A549 (cell line): ENCODE data around the gene REV1. TPM values are rescaled to one million over a fixed set of nuclear protein-coding genes. Genes with fewer than 3 reads are reported as not detected.

Experiments used
- ATAC-seq, 2 experiments: fragments of 200-7000 bp in 1 of 2; fragments of >200 bp in 1 of 2; cut with Nextera tagmentation in 1 of 2; cut with Tn5 transposase in 1 of 2; 3 replicates each; pipeline versions ENCODE4 v1.8.0 to v1.9.1; 2018 to 2020; ENCODE audit warnings: mild to moderate bottlenecking in 1 of 2, moderate library complexity in 1 of 2
- CTCF ChIA-PET: fragments of 300-600 bp; sonication (Branson Sonifier 250); formaldehyde crosslinking; extraction: SDS; loops from one replicate; lab custom pipeline; 2021; ENCODE audit warnings: antibody characterized with exemption, inconsistent platforms; lab: Yijun Ruan, JAX
- POLR2A ChIA-PET: fragments of 350-600 bp; formaldehyde crosslinking; extraction: SDS; loops from one replicate; lab custom pipeline; 2021; ENCODE audit warnings: antibody characterized with exemption, inconsistent platforms; lab: Yijun Ruan, JAX
- DNase-seq, 2 experiments: peaks; one replicate each; pipeline versions ENCODE4 v3.0.0 to v3.0.0-alpha.2; 2011 to 2016; ENCODE audit warnings: low read depth in 1 of 2, low spot score in 1 of 2
- FAIRE-seq: peaks from 2 replicates; lab custom pipeline; 2011; peaks lifted over from hg19 to GRCh38; lab: Jason Lieb, UNC
- H3K27ac ChIP-seq, 2 experiments: fragments of >200 bp; sonication (Bioruptor Twin); formaldehyde crosslinking; 3 replicates each; pipeline ENCODE4 v1.5.1; 2016 to 2017
- H3K4me1 ChIP-seq: fragments of >200 bp; sonication (Bioruptor Twin); formaldehyde crosslinking; 3 replicates; pipeline ENCODE4 v1.6.1; 2016
- H3K4me2 ChIP-seq: fragments of >200 bp; sonication (Bioruptor Twin); formaldehyde crosslinking; 3 replicates; pipeline ENCODE4 v1.6.1; 2016
- H3K4me3 ChIP-seq: fragments of >200 bp; sonication (Bioruptor Twin); formaldehyde crosslinking; 3 replicates; pipeline ENCODE4 v1.5.1; 2016
- H3K9me3 ChIP-seq: fragments of >200 bp; sonication (Bioruptor Twin); formaldehyde crosslinking; 3 replicates; pipeline ENCODE4 v1.6.1; 2016
- BHLHE40 ChIP-seq: IDR thresholded peaks from 2 replicates; pipeline ENCODE4 v1.6.1; 2012; ENCODE audit warnings: low read depth, low read length, inconsistent platforms
- CBX2 ChIP-seq: fragments of 200-600 bp; sonication (generic); IDR thresholded peaks from 2 replicates; pipeline ENCODE4 v1.6.1; 2016; ENCODE audit warnings: low read depth, mild to moderate bottlenecking, borderline replicate concordance
- CEBPB ChIP-seq, 2 experiments: fragments of >200 bp in 1 of 2; sonication (Bioruptor Twin) in 1 of 2; formaldehyde crosslinking in 1 of 2; IDR thresholded peaks; 2 replicates each; pipeline ENCODE4 v1.6.1; 2012 to 2016
- CHD2 ChIP-seq: fragments of 150-350 bp; IDR thresholded peaks from 2 replicates; pipeline ENCODE4 v1.6.1; 2014; ENCODE audit warnings: low read length; ENCODE audit not compliant: partially characterized antibody
- CHD4 ChIP-seq: fragments of 200-600 bp; sonication (generic); IDR thresholded peaks from 2 replicates; pipeline ENCODE4 v1.6.1; 2016; ENCODE audit warnings: antibody characterized with exemption, mild to moderate bottlenecking, borderline replicate concordance
- CTCF ChIP-seq: fragments of >200 bp; sonication (Bioruptor Twin); formaldehyde crosslinking; IDR thresholded peaks from 3 replicates; pipeline ENCODE4 v1.5.1; 2016
- EHF ChIP-seq: fragments of 250-450 bp; sonication (Bioruptor Pico); IDR thresholded peaks from 2 replicates; pipeline ENCODE4 v1.5.0; 2020; ENCODE audit warnings: mild to moderate bottlenecking
- ESRRA ChIP-seq: fragments of 150-350 bp; IDR thresholded peaks from 2 replicates; pipeline ENCODE4 v1.6.1; 2014; ENCODE audit warnings: mild to moderate bottlenecking, low read length, borderline replicate concordance
- FOXS1 ChIP-seq: fragments of 250-450 bp; sonication (Bioruptor Pico); IDR thresholded peaks from 2 replicates; pipeline ENCODE4 v1.5.0; 2020; ENCODE audit warnings: mild to moderate bottlenecking, moderate library complexity
- HDAC2 ChIP-seq: fragments of 200-600 bp; sonication (generic); IDR thresholded peaks from 2 replicates; pipeline ENCODE4 v1.6.1; 2016
- HMGXB4 ChIP-seq: fragments of 250-450 bp; sonication (Bioruptor Pico); IDR thresholded peaks from 2 replicates; pipeline ENCODE4 v1.5.0; 2021; ENCODE audit warnings: mild to moderate bottlenecking, moderate library complexity, borderline replicate concordance
- HOXA7 ChIP-seq: fragments of 250-450 bp; sonication (Bioruptor Pico); IDR thresholded peaks from 2 replicates; pipeline ENCODE4 v1.5.0; 2020; ENCODE audit warnings: mild to moderate bottlenecking, moderate library complexity
- HOXB13 ChIP-seq: fragments of 250-450 bp; sonication (Bioruptor Pico); IDR thresholded peaks from 2 replicates; pipeline ENCODE4 v1.5.0; 2020; ENCODE audit warnings: low read depth, mild to moderate bottlenecking, moderate library complexity
- HOXB5 ChIP-seq: fragments of 250-450 bp; sonication (Bioruptor Pico); IDR thresholded peaks from 2 replicates; pipeline ENCODE4 v1.5.0; 2020; ENCODE audit warnings: mild to moderate bottlenecking, moderate library complexity
- JUN ChIP-seq, 2 experiments: fragments of >200 bp; sonication (Bioruptor Twin); formaldehyde crosslinking; IDR thresholded peaks; 2 replicates in 1 of 2; 3 replicates in 1 of 2; pipeline ENCODE4 v1.6.1; 2016 to 2017
- KDM1A ChIP-seq: fragments of 200-600 bp; sonication (generic); IDR thresholded peaks from 2 replicates; pipeline ENCODE4 v1.6.1; 2016; ENCODE audit warnings: low read depth, mild to moderate bottlenecking
- KDM5A ChIP-seq: fragments of 200-600 bp; sonication (generic); IDR thresholded peaks from 2 replicates; pipeline ENCODE4 v1.6.1; 2016; ENCODE audit warnings: antibody characterized with exemption, mild to moderate bottlenecking
- MAX ChIP-seq: IDR thresholded peaks from 2 replicates; pipeline ENCODE4 v1.6.1; 2012
- MAZ ChIP-seq: fragments of 150-350 bp; IDR thresholded peaks from 2 replicates; pipeline ENCODE4 v1.6.1; 2014; ENCODE audit warnings: antibody characterized with exemption, low read depth, low read length, borderline replicate concordance
- MYC ChIP-seq: IDR thresholded peaks from 2 replicates; pipeline ENCODE4 v1.6.1; 2012; ENCODE audit warnings: mild to moderate bottlenecking, inconsistent platforms, low read length, improper control_type of control experiment, borderline replicate concordance
- NPAS2 ChIP-seq: fragments of 250-450 bp; sonication (Bioruptor Pico); IDR thresholded peaks from 2 replicates; pipeline ENCODE4 v1.8.0; 2022; ENCODE audit warnings: mild to moderate bottlenecking, moderate library complexity, borderline replicate concordance
- PHF8 ChIP-seq: fragments of 200-600 bp; sonication (generic); IDR thresholded peaks from 2 replicates; pipeline ENCODE4 v1.6.1; 2016; ENCODE audit warnings: low read depth, mild to moderate bottlenecking, antibody characterized with exemption, moderate library complexity, borderline replicate concordance
- POLR2A ChIP-seq: IDR thresholded peaks from 2 replicates; pipeline ENCODE4 v1.6.1; 2012; ENCODE audit warnings: mild to moderate bottlenecking, low read length
- RAD21 ChIP-seq, 2 experiments: fragments of >200 bp in 1 of 2; sonication (Bioruptor Twin) in 1 of 2; formaldehyde crosslinking in 1 of 2; IDR thresholded peaks in 1 of 2; conservative IDR thresholded peaks in 1 of 2; 2 replicates in 1 of 2; 3 replicates in 1 of 2; pipeline ENCODE4 v1.6.1; 2012 to 2018; ENCODE audit warnings: inconsistent platforms in 1 of 2
- RCOR1 ChIP-seq: fragments of 150-350 bp; IDR thresholded peaks from 2 replicates; pipeline ENCODE4 v1.6.1; 2014; ENCODE audit warnings: antibody characterized with exemption, low read length, low read depth
- SMC3 ChIP-seq: fragments of >200 bp; sonication (Bioruptor Twin); formaldehyde crosslinking; IDR thresholded peaks from 3 replicates; pipeline ENCODE4 v1.6.1; 2018; ENCODE audit warnings: inconsistent platforms
- WGBS: methylation state at CpG from one replicate; pipeline ENCODE4 v1.1.6; 2017; ENCODE audit errors: missing lambda C conversion rate; 5-methylcytosine and 5-hydroxymethylcytosine counted together
- polyA minus RNA-seq: library from RNA; depleted of rRNA, polyadenylated mRNA; stranded (reverse); fragments of >200 nt; gene quantifications from 2 replicates; pipeline ENCODE4 v1.2.3, GENCODE V29; 2011; rRNA and poly(A)+ RNA removed
- polyA plus RNA-seq, 4 experiments: library from polyadenylated mRNA; depleted of rRNA in 3 of 4; stranded (reverse); fragments of >200 nt; fragmentation: RNase III in 1 of 4; extraction: RNeasy Plus Mini Kit Qiagen cat#74134 plus additional on column Dnase treatment in 1 of 4; gene quantifications; 2 replicates in 3 of 4; 3 replicates in 1 of 4; pipeline ENCODE4 v1.2.3, GENCODE V29; 2011 to 2017
- TF ChIP-seq, protein P1 (sequence below): fragments of >200 bp; sonication (Bioruptor Twin); formaldehyde crosslinking; IDR thresholded peaks from 3 replicates; pipeline ENCODE4 v1.6.1; 2016
- TF ChIP-seq, protein P2 (sequence below): fragments of 450-650 bp; IDR thresholded peaks from 2 replicates; pipeline ENCODE4 v1.6.1; 2014; ENCODE audit warnings: antibody characterized with exemption
- TF ChIP-seq, protein P3 (sequence below): fragments of >200 bp; sonication (Bioruptor Twin); formaldehyde crosslinking; IDR thresholded peaks from 2 replicates; pipeline ENCODE4 v1.6.1; 2016
- TF ChIP-seq, protein P4 (sequence below): IDR thresholded peaks from 2 replicates; pipeline ENCODE4 v1.6.1; 2012; ENCODE audit warnings: low read depth, borderline replicate concordance

Gene REV1
- polyA plus RNA-seq (2011; rRNA removed) (36.0 and 36.2 TPM in 2 replicates), polyA plus RNA-seq (2017; fragmentation: RNase III; extraction: RNeasy Plus Mini Kit Qiagen cat#74134 plus additional on column Dnase treatment) (12.8 to 13.4 TPM (median 13.3 TPM) in 3 replicates), polyA minus RNA-seq (38.8 and 51.0 TPM in 2 replicates)
- 8.6 and 9.9 TPM in 2 replicates for polyA plus RNA-seq (2012; cell fraction: cytosol; rRNA removed)
- 11.9 and 14.1 TPM in 2 replicates for polyA plus RNA-seq (2012; cell fraction: nucleus; rRNA removed)

DNA sequence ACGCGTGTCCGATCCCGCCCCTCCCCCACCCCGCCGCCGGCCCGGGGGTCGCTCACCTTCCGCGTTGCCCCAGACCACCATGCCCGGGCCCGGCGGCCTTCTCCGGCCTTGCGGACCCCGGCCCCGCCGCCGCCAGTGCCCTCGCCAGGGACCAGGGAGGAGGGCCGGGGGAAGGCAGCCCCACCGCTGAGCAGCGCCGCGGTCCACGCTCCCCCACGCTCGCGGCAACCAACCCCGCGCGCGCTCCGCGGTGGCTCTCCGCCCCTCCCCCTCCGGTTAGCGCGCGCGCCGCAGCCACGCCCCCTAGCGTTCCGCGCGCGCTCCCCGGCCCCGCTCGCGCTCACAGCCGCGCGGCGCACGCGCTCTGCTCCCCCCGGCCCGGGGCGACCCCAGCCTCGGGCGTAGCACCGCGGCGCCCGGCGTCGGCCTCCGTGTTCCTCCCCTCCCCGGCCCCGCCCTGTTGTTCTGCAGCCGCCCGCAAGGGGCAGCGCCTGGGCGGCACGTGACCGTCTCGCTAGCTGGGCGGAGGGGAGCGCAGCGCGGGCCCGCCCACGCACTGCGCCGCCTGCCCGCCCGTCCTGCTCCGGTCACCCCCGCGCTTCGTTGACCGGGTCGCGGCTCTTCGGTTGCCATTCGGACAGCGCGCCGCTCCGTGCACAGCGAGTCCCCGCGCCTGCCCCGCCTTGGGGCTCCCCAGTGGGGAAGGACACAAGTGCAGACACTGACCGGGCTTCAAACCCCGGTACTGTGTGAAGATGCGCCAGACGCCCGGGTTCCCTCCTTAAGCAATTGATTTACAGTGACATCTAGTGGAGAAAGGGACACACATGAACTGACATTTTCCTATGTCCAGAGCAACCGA, at the start of gene REV1:
REV1 (minus strand) TSS at position 257 of the 862 bp plus-strand sequence. CDS start 25,042 bp downstream, outside the sequence.
- CTCF ChIA-PET: interaction anchor here (0.7 to 1.8 kb wide), 10 partner anchors 8 to 750 kb away, joined by 3 to 6 read pairs (median 3); partner anchors contain the start of genes LIPT1 and TSGA10
- FAIRE-seq: no peak
- H3K4me2 ChIP-seq: peak within 1 kb of the TSS; percentile 99
- no peak for TF ChIP-seq CBX2
- TF ChIP-seq CEBPB (IDR thresholded peaks at IDR 0.05): peak in 1 of 2 experiments; percentile 25; a peak in 1 of 4 replicates
- no peak for TF ChIP-seq ESRRA
- TF ChIP-seq HOXB13 (CRISPR knock-in tag): no peak
- TF ChIP-seq EHF: no peak
- TF ChIP-seq CHD2: no peak
- peak; percentile 41 to 75; a peak in 3 of 5 replicates for TF ChIP-seq JUN (IDR thresholded peaks at IDR 0.05)
- peak; percentile 85 to 88 for TF ChIP-seq RAD21 (conservative IDR thresholded peaks at IDR 0.05 in 1 of 2, IDR thresholded peaks at IDR 0.05 in 1 of 2)
- TF ChIP-seq BHLHE40: peak; percentile 98
- TF ChIP-seq RCOR1: no peak
- no peak for TF ChIP-seq FOXS1 (CRISPR knock-in tag)
- TF ChIP-seq KDM5A: no peak
- TF ChIP-seq MAX: peak; percentile 81
- TF ChIP-seq, protein P1, sequence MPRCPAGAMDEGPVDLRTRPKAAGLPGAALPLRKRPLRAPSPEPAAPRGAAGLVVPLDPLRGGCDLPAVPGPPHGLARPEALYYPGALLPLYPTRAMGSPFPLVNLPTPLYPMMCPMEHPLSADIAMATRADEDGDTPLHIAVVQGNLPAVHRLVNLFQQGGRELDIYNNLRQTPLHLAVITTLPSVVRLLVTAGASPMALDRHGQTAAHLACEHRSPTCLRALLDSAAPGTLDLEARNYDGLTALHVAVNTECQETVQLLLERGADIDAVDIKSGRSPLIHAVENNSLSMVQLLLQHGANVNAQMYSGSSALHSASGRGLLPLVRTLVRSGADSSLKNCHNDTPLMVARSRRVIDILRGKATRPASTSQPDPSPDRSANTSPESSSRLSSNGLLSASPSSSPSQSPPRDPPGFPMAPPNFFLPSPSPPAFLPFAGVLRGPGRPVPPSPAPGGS: peak; percentile 63; the same call in 1 of the 3 replicates
- peak; percentile 33; the same call in 1 of the 2 replicates for TF ChIP-seq PHF8
- TF ChIP-seq, protein P2, sequence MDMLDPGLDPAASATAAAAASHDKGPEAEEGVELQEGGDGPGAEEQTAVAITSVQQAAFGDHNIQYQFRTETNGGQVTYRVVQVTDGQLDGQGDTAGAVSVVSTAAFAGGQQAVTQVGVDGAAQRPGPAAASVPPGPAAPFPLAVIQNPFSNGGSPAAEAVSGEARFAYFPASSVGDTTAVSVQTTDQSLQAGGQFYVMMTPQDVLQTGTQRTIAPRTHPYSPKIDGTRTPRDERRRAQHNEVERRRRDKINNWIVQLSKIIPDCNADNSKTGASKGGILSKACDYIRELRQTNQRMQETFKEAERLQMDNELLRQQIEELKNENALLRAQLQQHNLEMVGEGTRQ: peak; percentile 85
- TF ChIP-seq HDAC2: no peak
- TF ChIP-seq HOXA7 (CRISPR knock-in tag): no peak
- peak; percentile 60; the same call in 1 of the 2 replicates for TF ChIP-seq HMGXB4 (CRISPR knock-in tag)
- peak; percentile 88 for TF ChIP-seq NPAS2 (CRISPR knock-in tag)
- TF ChIP-seq, protein P3, sequence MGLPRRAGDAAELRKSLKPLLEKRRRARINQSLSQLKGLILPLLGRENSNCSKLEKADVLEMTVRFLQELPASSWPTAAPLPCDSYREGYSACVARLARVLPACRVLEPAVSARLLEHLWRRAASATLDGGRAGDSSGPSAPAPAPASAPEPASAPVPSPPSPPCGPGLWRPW: no peak
- peak; percentile 68 for TF ChIP-seq SMC3
- TF ChIP-seq MYC: peak; percentile 78; the same call in 1 of the 2 replicates
- TF ChIP-seq CTCF: peak; percentile 89
- TF ChIP-seq MAZ: peak; percentile 98
- no peak for TF ChIP-seq CHD4
- TF ChIP-seq, protein P4, sequence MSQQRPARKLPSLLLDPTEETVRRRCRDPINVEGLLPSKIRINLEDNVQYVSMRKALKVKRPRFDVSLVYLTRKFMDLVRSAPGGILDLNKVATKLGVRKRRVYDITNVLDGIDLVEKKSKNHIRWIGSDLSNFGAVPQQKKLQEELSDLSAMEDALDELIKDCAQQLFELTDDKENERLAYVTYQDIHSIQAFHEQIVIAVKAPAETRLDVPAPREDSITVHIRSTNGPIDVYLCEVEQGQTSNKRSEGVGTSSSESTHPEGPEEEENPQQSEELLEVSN: peak; percentile 79
- no peak for TF ChIP-seq HOXB5 (CRISPR knock-in tag)
- TF ChIP-seq KDM1A: no peak
- TF ChIP-seq POLR2A: peak; percentile 40
- POLR2A ChIA-PET: interaction anchor here (0.5 to 1.4 kb wide), 3 partner anchors 61 to 153 kb away, joined by 3 to 9 read pairs (median 3); partner anchors contain the start of genes EIF5B and TXNDC9
- peak; percentile 90 to 93 for DNase-seq
- peaks cover 21% of the 10 kb centered on the region for H3K4me1 ChIP-seq
- H3K4me3 ChIP-seq: peak within 1 kb of the TSS; percentile 87
- no peaks in the 10 kb centered on the region for H3K9me3 ChIP-seq
- peak; percentile 88 to 94 for ATAC-seq
- H3K27ac ChIP-seq: peak within 1 kb of the TSS; percentile 97 to 100
- WGBS: 3% methylated on average over 7 of the region's 113 CpGs
